Tibial nerve (tissue), 4 donors: ENCODE measurements around the gene COL11A2.

Source experiments
- EP300 ChIP-seq, 2 donors: sonication (generic); formaldehyde crosslinking; IDR thresholded peaks; one replicate each; pipeline ENCODE4 v1.6.1; 2017; ENCODE audit warnings: antibody characterized with exemption in 2 of 2, mild to moderate bottlenecking in 1 of 2
- POLR2A ChIP-seq, 2 donors: fragments of 450-650 bp; IDR thresholded peaks; one replicate each; pipeline ENCODE4 v1.6.1; 2017; ENCODE audit warnings: antibody characterized with exemption in 2 of 2, mild to moderate bottlenecking in 2 of 2, moderate library complexity in 2 of 2
- TF ChIP-seq, protein P1 (sequence below), 5 experiments: fragments of 200-600 bp in 3 of 5; fragments of 450-650 bp in 2 of 5; sonication (generic) in 3 of 5; IDR thresholded peaks; one replicate each; pipeline ENCODE4 v1.5.1; 2016 to 2019; ENCODE audit warnings: antibody characterized with exemption in 5 of 5, mild to moderate bottlenecking in 3 of 5, moderate library complexity in 2 of 5

DNA sequence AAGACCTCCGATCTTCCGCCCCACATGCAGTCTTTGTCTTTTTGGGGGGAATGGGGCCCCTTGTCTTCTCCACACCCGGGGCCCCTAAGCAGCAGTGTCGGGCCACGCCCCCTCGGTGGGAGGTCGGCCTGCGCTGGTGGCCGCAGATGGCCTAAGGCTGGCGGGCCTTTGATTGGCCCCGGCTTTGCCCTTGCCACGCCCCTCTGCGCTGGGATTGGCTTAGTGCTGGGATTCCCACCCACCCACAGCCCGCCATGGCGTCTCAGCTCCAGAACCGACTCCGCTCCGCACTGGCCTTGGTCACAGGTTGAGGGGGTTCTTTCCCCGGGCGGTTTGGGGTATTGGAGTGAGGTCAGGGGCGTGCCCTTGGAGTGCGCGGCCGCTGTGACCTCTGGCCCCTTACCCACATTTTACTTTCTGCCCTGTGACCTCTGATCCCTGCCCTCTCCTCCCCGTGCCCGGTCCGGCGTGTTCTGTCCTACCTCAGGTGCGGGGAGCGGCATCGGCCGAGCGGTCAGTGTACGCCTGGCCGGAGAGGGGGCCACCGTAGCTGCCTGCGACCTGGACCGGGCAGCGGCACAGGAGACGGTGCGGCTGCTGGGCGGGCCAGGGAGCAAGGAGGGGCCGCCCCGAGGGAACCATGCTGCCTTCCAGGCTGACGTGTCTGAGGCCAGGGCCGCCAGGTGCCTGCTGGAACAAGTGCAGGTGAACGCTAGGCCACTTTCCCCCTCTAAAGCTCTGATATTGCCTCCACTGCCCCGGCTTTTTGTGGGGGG, 12.3 kb upstream of the COL11A2 start, which contains the start of gene HSD17B8:
- TF ChIP-seq, protein P1, sequence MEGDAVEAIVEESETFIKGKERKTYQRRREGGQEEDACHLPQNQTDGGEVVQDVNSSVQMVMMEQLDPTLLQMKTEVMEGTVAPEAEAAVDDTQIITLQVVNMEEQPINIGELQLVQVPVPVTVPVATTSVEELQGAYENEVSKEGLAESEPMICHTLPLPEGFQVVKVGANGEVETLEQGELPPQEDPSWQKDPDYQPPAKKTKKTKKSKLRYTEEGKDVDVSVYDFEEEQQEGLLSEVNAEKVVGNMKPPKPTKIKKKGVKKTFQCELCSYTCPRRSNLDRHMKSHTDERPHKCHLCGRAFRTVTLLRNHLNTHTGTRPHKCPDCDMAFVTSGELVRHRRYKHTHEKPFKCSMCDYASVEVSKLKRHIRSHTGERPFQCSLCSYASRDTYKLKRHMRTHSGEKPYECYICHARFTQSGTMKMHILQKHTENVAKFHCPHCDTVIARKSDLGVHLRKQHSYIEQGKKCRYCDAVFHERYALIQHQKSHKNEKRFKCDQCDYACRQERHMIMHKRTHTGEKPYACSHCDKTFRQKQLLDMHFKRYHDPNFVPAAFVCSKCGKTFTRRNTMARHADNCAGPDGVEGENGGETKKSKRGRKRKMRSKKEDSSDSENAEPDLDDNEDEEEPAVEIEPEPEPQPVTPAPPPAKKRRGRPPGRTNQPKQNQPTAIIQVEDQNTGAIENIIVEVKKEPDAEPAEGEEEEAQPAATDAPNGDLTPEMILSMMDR (IDR thresholded peaks at IDR 0.05) = no peak
- peak; percentile 40 to 63 for TF ChIP-seq POLR2A (IDR thresholded peaks at IDR 0.05)
- TF ChIP-seq EP300 (IDR thresholded peaks at IDR 0.05) = peak in 1 of 2 donors; percentile 72
